Breast epithelium (tissue), 3 donors: ENCODE results near the gene SPINDOC.

ENCODE experiments used
- CTCF ChIP-seq, 3 donors: fragments of 450-650 bp; IDR thresholded peaks; one replicate each; pipeline ENCODE4 v1.5.1; 2016 to 2017; ENCODE audit warnings: antibody characterized with exemption in 3 of 3, mild to moderate bottlenecking in 3 of 3, moderate library complexity in 3 of 3
- POLR2A ChIP-seq: fragments of 450-650 bp; IDR thresholded peaks from one replicate; pipeline ENCODE4 v1.6.1; 2016; ENCODE audit warnings: antibody characterized with exemption, mild to moderate bottlenecking, moderate library complexity

- TF ChIP-seq CTCF (IDR thresholded peaks at IDR 0.05) (no peak), POLR2A (no peak)
Measured at GRCh38 chr11:63814383-63814736, 1.1 kb downstream of the SPINDOC start.
